Transverse colon (tissue), 4 donors: ENCODE measurements around the gene TUBB2B. TPM values are rescaled to one million over a fixed set of nuclear protein-coding genes. Genes with fewer than 3 reads are reported as not detected.
"Not testable (repeated sequence)": the region's sequence is repeated elsewhere in the genome, so short reads cannot be mapped to it uniquely, and the experiment has no call there.

ENCODE experiments used
- DNase-seq: peaks from one replicate; pipeline ENCODE4 v3.0.0-alpha.2; 2019
- H3K27ac ChIP-seq, 4 donors: fragments of 200-600 bp; sonication (generic); 2 replicates each; pipeline ENCODE4 v1.5.1; 2016 to 2018; ENCODE audit warnings: inconsistent platforms in 4 of 4
- H3K27me3 ChIP-seq: fragments of 200-600 bp; sonication (generic); 2 replicates; pipeline ENCODE4 v1.5.1; 2017; ENCODE audit warnings: inconsistent platforms
- H3K36me3 ChIP-seq, 4 donors: fragments of 200-600 bp; sonication (generic); 2 replicates each; pipeline ENCODE4 v1.5.1; 2017 to 2019; ENCODE audit warnings: inconsistent platforms in 4 of 4
- H3K4me1 ChIP-seq, 4 donors: fragments of 200-600 bp; sonication (generic); 2 replicates each; pipeline ENCODE4 v1.5.1; 2017 to 2020; ENCODE audit warnings: inconsistent platforms in 4 of 4
- H3K4me3 ChIP-seq, 4 donors: fragments of 200-600 bp; sonication (generic); 1 replicate in 1 of 4; 2 replicates in 3 of 4; pipeline versions ENCODE4 v1.5.1 to v1.6.1; 2017 to 2019; ENCODE audit warnings: inconsistent platforms in 4 of 4
- H3K9me3 ChIP-seq, 2 donors: fragments of 200-600 bp; sonication (generic); 2 replicates each; pipeline ENCODE4 v1.5.1; 2017 to 2019; ENCODE audit warnings: inconsistent platforms in 2 of 2
- EP300 ChIP-seq: sonication (generic); formaldehyde crosslinking; IDR thresholded peaks from one replicate; pipeline ENCODE4 v1.6.1; 2017; ENCODE audit warnings: antibody characterized with exemption, low read depth
- POLR2A ChIP-seq: fragments of 450-650 bp; IDR thresholded peaks from one replicate; pipeline ENCODE4 v1.6.1; 2016; ENCODE audit warnings: antibody characterized with exemption, mild to moderate bottlenecking, moderate library complexity
- POLR2AphosphoS5 ChIP-seq, 3 donors: sonication (generic); formaldehyde crosslinking; IDR thresholded peaks; one replicate each; pipeline ENCODE4 v1.6.1; 2016; ENCODE audit warnings: antibody characterized with exemption in 3 of 3
- WGBS, 2 donors: methylation state at CpG; one replicate each; pipeline ENCODE4 v1.1.5; 2018; ENCODE audit warnings: low coverage in 1 of 2; 5-methylcytosine and 5-hydroxymethylcytosine counted together
- in situ Hi-C, 4 donors: fragments of 200-750 bp; cut with MboI; loops; one replicate each; pipeline versions ENCODE4 v1.15.0 to v1.15.1; 2017; ENCODE audit warnings: low sequenced_read_pairs in 3 of 4, low pct_ligation_motif_present in 1 of 4, low pct_unique_long_range_greater_than_20kb in 1 of 4
- intact Hi-C: fragments of 100-400 bp; cut with DNase I; formaldehyde crosslinking; loops from one replicate; pipeline ENCODE4 v1.15.1; 2023; ENCODE audit warnings: low total_unique reads
- total RNA-seq, 4 donors: library from RNA; depleted of rRNA; stranded (reverse); fragments of >200 nt; gene quantifications; one replicate each; pipeline ENCODE4 v1.1.0, GENCODE V29; 2016
- TF ChIP-seq, protein P1 (sequence below), 5 experiments: fragments of 200-600 bp in 3 of 5; fragments of 450-650 bp in 2 of 5; sonication (generic) in 3 of 5; IDR thresholded peaks; 1 replicate in 2 of 5; 2 replicates in 3 of 5; pipeline ENCODE4 v1.5.1; 2016 to 2017; ENCODE audit warnings: antibody characterized with exemption in 5 of 5, inconsistent platforms in 3 of 5, mild to moderate bottlenecking in 2 of 5, moderate library complexity in 1 of 5

Gene TUBB2B
- total RNA-seq, 4 donors from 2014 or later = 2.9 to 14.9 (median 9.4) TPM

- Histone ChIP-seq H3K4me1 (no peaks in the 10 kb centered on the region), H3K27me3 (no peaks in the 10 kb centered on the region), H3K9me3 (no peaks in the 10 kb centered on the region), H3K4me3 (no peak overlapping the region), H3K27ac (no peak overlapping the region), H3K36me3 (no peaks in the 10 kb centered on the region)
- TF ChIP-seq EP300 (no peak), POLR2A (no peak), POLR2AphosphoS5 (IDR thresholded peaks at IDR 0.05) (no peak)
- TF ChIP-seq, protein P1, sequence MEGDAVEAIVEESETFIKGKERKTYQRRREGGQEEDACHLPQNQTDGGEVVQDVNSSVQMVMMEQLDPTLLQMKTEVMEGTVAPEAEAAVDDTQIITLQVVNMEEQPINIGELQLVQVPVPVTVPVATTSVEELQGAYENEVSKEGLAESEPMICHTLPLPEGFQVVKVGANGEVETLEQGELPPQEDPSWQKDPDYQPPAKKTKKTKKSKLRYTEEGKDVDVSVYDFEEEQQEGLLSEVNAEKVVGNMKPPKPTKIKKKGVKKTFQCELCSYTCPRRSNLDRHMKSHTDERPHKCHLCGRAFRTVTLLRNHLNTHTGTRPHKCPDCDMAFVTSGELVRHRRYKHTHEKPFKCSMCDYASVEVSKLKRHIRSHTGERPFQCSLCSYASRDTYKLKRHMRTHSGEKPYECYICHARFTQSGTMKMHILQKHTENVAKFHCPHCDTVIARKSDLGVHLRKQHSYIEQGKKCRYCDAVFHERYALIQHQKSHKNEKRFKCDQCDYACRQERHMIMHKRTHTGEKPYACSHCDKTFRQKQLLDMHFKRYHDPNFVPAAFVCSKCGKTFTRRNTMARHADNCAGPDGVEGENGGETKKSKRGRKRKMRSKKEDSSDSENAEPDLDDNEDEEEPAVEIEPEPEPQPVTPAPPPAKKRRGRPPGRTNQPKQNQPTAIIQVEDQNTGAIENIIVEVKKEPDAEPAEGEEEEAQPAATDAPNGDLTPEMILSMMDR (IDR thresholded peaks at IDR 0.05) = no peak
- 71 to 90% methylated on average over 2 of the region's 2 CpGs for WGBS, 2 donors
- intact Hi-C loops = loop anchor here (5.0 kb wide), 1 partner anchor 419 kb away; no protein-coding TSS in a partner anchor
- in situ Hi-C loops = no loop called here
- no peak for DNase-seq
These were observed 26.1 kb downstream of the TUBB2B start for GRCh38 chr6:3201388-3201787.

GRCh38 chr6:3200682-3201081 is 26.8 kb downstream of the TUBB2B start:
- DNase-seq = no peak
- intact Hi-C loops (loop anchor here (5.0 kb wide), 1 partner anchor 418 kb away; no protein-coding TSS in a partner anchor), in situ Hi-C loops (no loop called here)
- Histone ChIP-seq H3K9me3 (no peaks in the 10 kb centered on the region), H3K27ac (no peak overlapping the region), H3K4me3 (no peak overlapping the region), H3K36me3 (no peaks in the 10 kb centered on the region), H3K27me3 (no peaks in the 10 kb centered on the region), H3K4me1 (no peaks in the 10 kb centered on the region)
- TF ChIP-seq EP300 = no peak
- TF ChIP-seq, protein P1 (IDR thresholded peaks at IDR 0.05) = no peak
- TF ChIP-seq POLR2A = no peak
- TF ChIP-seq POLR2AphosphoS5 (IDR thresholded peaks at IDR 0.05) = no peak

- intact Hi-C loops (no loop called here), in situ Hi-C loops (no loop called here)
- H3K27ac ChIP-seq = no peak overlapping the region
- TF ChIP-seq EP300 = no peak
- TF ChIP-seq POLR2AphosphoS5 (IDR thresholded peaks at IDR 0.05) = no peak
- TF ChIP-seq, protein P1 (IDR thresholded peaks at IDR 0.05) = no peak
- TF ChIP-seq POLR2A = no peak
- no peaks in the 10 kb centered on the region for H3K27me3 ChIP-seq
- 67 to 92% methylated on average over 5 of the region's 5 CpGs for WGBS, 2 donors
- DNase-seq = no peak
- no peaks in the 10 kb centered on the region for H3K36me3 ChIP-seq
- no peaks in the 10 kb centered on the region for H3K9me3 ChIP-seq
- no peak overlapping the region for H3K4me3 ChIP-seq
- H3K4me1 ChIP-seq = no peaks in the 10 kb centered on the region
These were observed 28.1 kb downstream of the TUBB2B start for GRCh38 chr6:3199382-3199781.

- intact Hi-C loops, in situ Hi-C loops: not testable (repeated sequence)
- 50 to 78% methylated on average over 1 to 4 of the region's 5 CpGs for WGBS, 2 donors
These were observed 29.7 kb downstream of the TUBB2B start for GRCh38 chr6:3197734-3198133.

DNA sequence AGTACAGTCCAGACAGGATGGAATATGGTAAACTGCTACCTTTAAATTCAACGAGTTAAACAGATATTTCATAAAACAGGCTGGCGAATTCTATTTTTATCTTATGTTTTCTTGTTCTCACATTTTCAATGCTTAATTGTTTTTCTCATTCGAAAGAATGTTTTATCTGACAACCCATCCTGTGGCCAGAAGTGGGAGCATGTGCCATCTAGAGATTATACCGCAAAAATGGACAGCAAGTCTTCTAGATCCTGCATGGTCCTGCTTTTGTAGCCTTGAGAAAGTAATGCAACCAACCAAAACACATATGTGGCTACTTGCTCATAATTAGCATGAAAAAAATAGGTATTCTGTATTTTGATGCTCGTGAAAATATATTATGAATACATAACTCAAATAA is 30.7 kb downstream of the TUBB2B start:
- Histone ChIP-seq H3K36me3 (no peaks in the 10 kb centered on the region), H3K4me1 (no peaks in the 10 kb centered on the region), H3K9me3 (no peaks in the 10 kb centered on the region), H3K4me3 (no peak overlapping the region), H3K27ac (no peak overlapping the region), H3K27me3 (no peaks in the 10 kb centered on the region)
- in situ Hi-C loops (no loop called here), intact Hi-C loops (no loop called here)
- no peak for TF ChIP-seq EP300
- TF ChIP-seq POLR2A = no peak
- no peak for TF ChIP-seq POLR2AphosphoS5 (IDR thresholded peaks at IDR 0.05)
- TF ChIP-seq, protein P1 (IDR thresholded peaks at IDR 0.05) = no peak
- DNase-seq = no peak
- WGBS, 2 donors = 79 to 82% methylated on average over 5 of the region's 5 CpGs

More at GRCh38 chr6:3197734-3198133, 29.7 kb downstream of the TUBB2B start:
- DNase-seq, H3K27ac ChIP-seq, H3K9me3 ChIP-seq, H3K36me3 ChIP-seq, H3K4me1 ChIP-seq, H3K4me3 ChIP-seq, H3K27me3 ChIP-seq: not testable (repeated sequence)
